Neural cell (in vitro differentiated cells): ENCODE measurements around the gene TERB2.
"Not testable (repeated sequence)": the region's sequence is repeated elsewhere in the genome, so short reads cannot be mapped to it uniquely, and the experiment has no call there.

Source experiments
- CTCF ChIP-seq: fragments of 450-650 bp; IDR thresholded peaks from 2 replicates; pipeline ENCODE4 v1.5.1; 2014; ENCODE audit warnings: antibody characterized with exemption, mild to moderate bottlenecking, moderate library complexity; ENCODE audit not compliant: poor library complexity, severe bottlenecking
- EP300 ChIP-seq: fragments of 450-650 bp; conservative IDR thresholded peaks from 2 replicates; pipeline ENCODE4 v1.6.1; 2014; ENCODE audit warnings: antibody characterized with exemption, mild to moderate bottlenecking, moderate library complexity; ENCODE audit not compliant: poor library complexity, severe bottlenecking
- EZH2 ChIP-seq: fragments of 200-600, 300-800 bp; shearing (Covaris generic), sonication (generic); IDR thresholded peaks from 2 replicates; pipeline ENCODE4 v1.6.1; 2014; ENCODE audit warnings: antibody characterized with exemption, low read length, borderline replicate concordance, mild to moderate bottlenecking; ENCODE audit not compliant: insufficient read depth, poor library complexity, severe bottlenecking
- MXI1 ChIP-seq: fragments of 450-650 bp; conservative IDR thresholded peaks from 2 replicates; pipeline ENCODE4 v1.6.1; 2014; ENCODE audit warnings: antibody characterized with exemption, mild to moderate bottlenecking; ENCODE audit not compliant: poor library complexity, severe bottlenecking
- POLR2AphosphoS5 ChIP-seq: IDR thresholded peaks from 2 replicates; pipeline ENCODE4 v1.6.1; 2012
- REST ChIP-seq: IDR thresholded peaks from 2 replicates; pipeline ENCODE4 v1.6.1; 2012; ENCODE audit warnings: borderline replicate concordance

GRCh38 chr15:44988184-44988869, 31.8 kb downstream of the TERB2 start:
- not testable (repeated sequence) for TF ChIP-seq CTCF, EZH2, POLR2AphosphoS5, REST, EP300, MXI1
